Aorta (tissue), 5 donors: ENCODE measurements around the gene NLRC4. TPM values are rescaled to one million over a fixed set of nuclear protein-coding genes. Genes with fewer than 3 reads are reported as not detected.

Source experiments
- ATAC-seq: fragments of 200-7000 bp; cut with Tn5 transposase; one replicate; pipeline ENCODE4 v1.9.1; 2022; ENCODE audit warnings: moderate library complexity; ENCODE audit not compliant: low FRiP score
- DNase-seq, 2 donors: peaks; one replicate each; pipeline ENCODE4 v3.0.0-alpha.2; 2020
- H3K27ac ChIP-seq, 2 donors: one replicate each; pipeline ENCODE4 v1.5.1; 2013; ENCODE audit warnings: low read length in 2 of 2, mild to moderate bottlenecking in 2 of 2, moderate library complexity in 2 of 2, control low read depth in 1 of 2, inconsistent platforms in 1 of 2, low read depth in 1 of 2
- H3K27me3 ChIP-seq, 2 donors: one replicate each; pipeline ENCODE4 v1.6.1; 2013; ENCODE audit warnings: control low read depth in 1 of 2, low read length in 1 of 2, mild to moderate bottlenecking in 1 of 2, moderate library complexity in 1 of 2; ENCODE audit not compliant: insufficient read depth in 2 of 2, control insufficient read depth in 1 of 2
- H3K36me3 ChIP-seq, 2 donors: one replicate each; pipeline ENCODE4 v1.6.1; 2013; ENCODE audit warnings: control low read depth in 1 of 2, low read length in 1 of 2, mild to moderate bottlenecking in 1 of 2; ENCODE audit not compliant: insufficient read depth in 2 of 2, control insufficient read depth in 1 of 2
- H3K4me1 ChIP-seq, 2 donors: one replicate each; pipeline ENCODE4 v1.6.1; 2013; ENCODE audit warnings: low read length in 2 of 2, control low read depth in 1 of 2, mild to moderate bottlenecking in 1 of 2, moderate library complexity in 1 of 2; ENCODE audit not compliant: insufficient read depth in 2 of 2, control insufficient read depth in 1 of 2
- H3K4me3 ChIP-seq, 2 donors: one replicate each; pipeline ENCODE4 v1.5.1; 2013; ENCODE audit warnings: low read length in 2 of 2, control low read depth in 1 of 2, mild to moderate bottlenecking in 1 of 2
- H3K9me3 ChIP-seq: one replicate; pipeline ENCODE4 v1.6.1; 2013; ENCODE audit warnings: mild to moderate bottlenecking, low read length; ENCODE audit not compliant: control insufficient read depth
- WGBS, 2 donors: extraction: QIAGEN DNeasy Blood & Tissue Kit; methylation state at CpG; one replicate each; pipeline ENCODE4 v1.1.7; 2013; 5-methylcytosine and 5-hydroxymethylcytosine counted together
- intact Hi-C, 2 donors: fragments of 100-400 bp; cut with DNase I; formaldehyde crosslinking; loops; one replicate each; pipeline versions ENCODE4 v1.14.2 to v1.15.0; 2022
- polyA plus RNA-seq, 2 donors: library from polyadenylated mRNA; stranded (reverse); fragments of 200-250 nt; gene quantifications; one replicate each; pipeline ENCODE4 v1.2.3, GENCODE V29; 2013
- total RNA-seq, 2 donors: library from RNA; stranded (reverse); fragmentation: NEBNext Ultra II Directional; extraction: Animal tissue kit (Norgen Biotek cat#: 25700); gene quantifications; one replicate each; pipeline ENCODE4 v1.2.1, GENCODE V29; 2021
- donor health status: healthy with polysubstance abuse.
- donor health status: Bipolar disorder and iron deficiency.
- donor health status: DM: no; HTN: no; CAD: no.
- donor health status: DM: no; HTN: no; CAD: no.
- donor health status: DM: yes; HTN: yes; CAD: no.

The NLRC4 gene
- total and polyA plus RNA-seq, 4 donors, result 0.26 to 4.2 (median 3.0) TPM

- peaks cover 2% of the 10 kb centered on the region for H3K9me3 ChIP-seq
- DNase-seq (no peak), ATAC-seq (no peak)
- WGBS, 2 donors, result 49 to 70% methylated on average over 5 of the region's 5 CpGs
- no peak overlapping the region for H3K27ac ChIP-seq
- intact Hi-C loops, result no loop called here
- H3K4me3 ChIP-seq, result no peak overlapping the region
- H3K36me3 ChIP-seq, result no peaks in the 10 kb centered on the region
- H3K27me3 ChIP-seq, result no peaks in the 10 kb centered on the region
- H3K4me1 ChIP-seq, result no peaks in the 10 kb centered on the region
Observed at GRCh38 chr2:32235315-32235714, 29.4 kb downstream of the NLRC4 start.

GRCh38 chr2:32231959-32232358, 32.7 kb downstream of the NLRC4 start:
- H3K36me3 ChIP-seq, result no peaks in the 10 kb centered on the region
- peaks cover 2% of the 10 kb centered on the region for H3K9me3 ChIP-seq
- H3K4me3 ChIP-seq, result no peak overlapping the region
- H3K27me3 ChIP-seq, result no peaks in the 10 kb centered on the region
- DNase-seq (no peak), ATAC-seq (no peak)
- intact Hi-C loops, result no loop called here
- H3K4me1 ChIP-seq, result no peaks in the 10 kb centered on the region
- no peak overlapping the region for H3K27ac ChIP-seq
- 92 to 93% methylated on average over 4 of the region's 4 CpGs for WGBS, 2 donors

- peaks cover 2% of the 10 kb centered on the region for H3K9me3 ChIP-seq
- ATAC-seq, result no peak
Observed at GRCh38 chr2:32229635-32230034, 35.1 kb downstream of the NLRC4 start.

GRCh38 chr2:32228181-32228580, 36.5 kb downstream of the NLRC4 start:
- no peak for DNase-seq
- Histone ChIP-seq H3K9me3 (no peaks in the 10 kb centered on the region), H3K4me3 (no peak overlapping the region), H3K36me3 (peaks cover 4 to 5% of the 10 kb centered on the region in 2 donors), H3K27me3 (no peaks in the 10 kb centered on the region), H3K27ac (no peak overlapping the region), H3K4me1 (no peaks in the 10 kb centered on the region)
- 85 to 88% methylated on average over 2 of the region's 2 CpGs for WGBS, 2 donors
- intact Hi-C loops, result no loop called here
- ATAC-seq, result no peak

More at GRCh38 chr2:32229635-32230034, 35.1 kb downstream of the NLRC4 start:
- Histone ChIP-seq H3K4me3 (no peak overlapping the region), H3K27ac (no peak overlapping the region), H3K4me1 (no peaks in the 10 kb centered on the region), H3K36me3 (peaks cover 3 to 4% of the 10 kb centered on the region in 2 donors), H3K27me3 (no peaks in the 10 kb centered on the region)
- 31 to 39% methylated on average over 1 of the region's 1 CpG for WGBS, 2 donors
- intact Hi-C loops, result no loop called here
- DNase-seq, result no peak

GRCh38 chr2:32227492-32227891, 37.2 kb downstream of the NLRC4 start:
- intact Hi-C loops, result no loop called here
- Histone ChIP-seq H3K27me3 (no peaks in the 10 kb centered on the region), H3K9me3 (no peaks in the 10 kb centered on the region), H3K27ac (no peak overlapping the region), H3K4me3 (no peak overlapping the region), H3K4me1 (no peaks in the 10 kb centered on the region), H3K36me3 (peaks cover 4 to 9% of the 10 kb centered on the region in 2 donors)
- no peak for ATAC-seq
- DNase-seq, result no peak

GRCh38 chr2:32222966-32223365, 41.7 kb downstream of the NLRC4 start:
- Histone ChIP-seq H3K27ac (no peak overlapping the region), H3K9me3 (no peaks in the 10 kb centered on the region), H3K4me1 (no peaks in the 10 kb centered on the region), H3K4me3 (no peak overlapping the region), H3K36me3 (peaks cover 6 to 9% of the 10 kb centered on the region in 2 donors), H3K27me3 (no peaks in the 10 kb centered on the region)
- ATAC-seq (no peak), DNase-seq (no peak)
- 91 to 92% methylated on average over 2 of the region's 2 CpGs for WGBS, 2 donors
- intact Hi-C loops, result loop anchor here in 1 of 2 donors (5.0 kb wide), 1 partner anchor 174 kb away; no protein-coding TSS in a partner anchor

GRCh38 chr2:32220445-32220844, 44.2 kb downstream of the NLRC4 start:
- Histone ChIP-seq H3K27ac (no peak overlapping the region), H3K36me3 (peaks cover 4 to 6% of the 10 kb centered on the region in 2 donors), H3K4me3 (no peak overlapping the region), H3K4me1 (no peaks in the 10 kb centered on the region), H3K9me3 (no peaks in the 10 kb centered on the region), H3K27me3 (no peaks in the 10 kb centered on the region)
- DNase-seq, result no peak
- ATAC-seq, result no peak
- intact Hi-C loops, result loop anchor here in 1 of 2 donors (5.0 kb wide), 1 partner anchor 177 kb away; no protein-coding TSS in a partner anchor

- ATAC-seq (no peak), DNase-seq (no peak)
- no peaks in the 10 kb centered on the region for H3K27me3 ChIP-seq
- H3K27ac ChIP-seq, result no peak overlapping the region
- intact Hi-C loops, result no loop called here
- no peak overlapping the region for H3K4me3 ChIP-seq
- H3K9me3 ChIP-seq, result no peaks in the 10 kb centered on the region
- H3K4me1 ChIP-seq, result no peaks in the 10 kb centered on the region
- WGBS, 2 donors, result 86 to 88% methylated on average over 4 of the region's 4 CpGs
- H3K36me3 ChIP-seq, result peaks cover 0 to 8% of the 10 kb centered on the region in 2 donors
Observed at GRCh38 chr2:32212295-32212694, 52.4 kb downstream of the NLRC4 start.

- no peaks in the 10 kb centered on the region for H3K9me3 ChIP-seq
- peaks cover 0 to 8% of the 10 kb centered on the region in 2 donors for H3K36me3 ChIP-seq
- H3K4me1 ChIP-seq, result no peaks in the 10 kb centered on the region
- 76 to 80% methylated on average over 7 of the region's 7 CpGs for WGBS, 2 donors
- no peak overlapping the region for H3K4me3 ChIP-seq
- intact Hi-C loops, result no loop called here
- H3K27ac ChIP-seq, result no peak overlapping the region
- ATAC-seq, result no peak
- no peaks in the 10 kb centered on the region for H3K27me3 ChIP-seq
- no peak for DNase-seq
Observed at GRCh38 chr2:32210767-32211408, 53.8 kb downstream of the NLRC4 start.
